GM18499 (cell line): ENCODE results near the gene IFI16.
"Not testable (repeated sequence)": the region's sequence is repeated elsewhere in the genome, so short reads cannot be mapped to it uniquely, and the experiment has no call there.

Experiments used
- ATAC-seq: cut with Tn5 transposase; IDR thresholded peaks from one replicate; pipeline ENCODE4 v1.9.1; 2021; ENCODE audit warnings: moderate number of reproducible peaks; ENCODE audit not compliant: insufficient read depth, unreplicated experiment

IFI16 gene

GRCh38 chr1:159006210-159006807 lies 3.4 kb upstream of the IFI16 start:
- not testable (repeated sequence) for ATAC-seq

DNA sequence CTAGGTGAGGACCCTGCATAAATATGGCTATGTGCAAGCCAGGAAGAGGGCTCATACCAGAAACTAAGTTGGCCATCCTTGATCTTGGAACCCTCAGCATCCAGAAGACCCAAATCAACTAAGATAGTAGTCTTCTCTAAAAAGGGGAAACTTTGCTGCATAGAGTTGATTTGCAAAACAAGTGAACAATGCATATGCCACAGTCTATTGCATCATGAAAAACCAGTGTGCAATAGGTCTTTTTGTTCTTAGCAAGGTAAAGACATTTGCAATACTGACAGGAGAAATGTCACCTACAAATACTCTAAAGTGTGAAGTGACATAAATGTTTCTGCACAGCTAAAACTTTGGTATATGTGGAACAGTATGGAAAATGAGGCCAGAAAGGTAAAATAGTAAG lies 2.0 kb upstream of the IFI16 start:
- ATAC-seq, result no peak

GRCh38 chr1:159008744-159009188 lies 941 bp upstream of the IFI16 start:
- peak; percentile 44 for ATAC-seq

DNA sequence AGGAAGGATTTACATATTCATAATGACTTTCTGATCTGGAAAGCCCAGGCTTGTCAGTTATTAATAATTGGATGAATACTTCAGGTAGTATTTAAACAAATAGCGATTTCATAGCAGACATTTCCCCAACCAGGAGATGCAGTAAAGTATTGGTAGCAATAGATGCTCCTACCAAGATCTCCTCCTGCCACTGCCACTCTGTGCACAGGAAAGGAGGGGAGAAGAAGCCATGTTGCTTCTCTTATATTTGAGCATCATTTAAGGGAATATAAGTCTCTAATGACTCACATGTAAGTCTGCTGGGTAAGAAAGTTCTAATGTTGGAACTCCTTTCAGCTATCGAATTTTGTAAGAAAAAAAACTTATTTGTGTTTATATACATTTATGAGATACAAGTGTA lies 420 bp upstream of the IFI16 start:
- no peak for ATAC-seq

DNA sequence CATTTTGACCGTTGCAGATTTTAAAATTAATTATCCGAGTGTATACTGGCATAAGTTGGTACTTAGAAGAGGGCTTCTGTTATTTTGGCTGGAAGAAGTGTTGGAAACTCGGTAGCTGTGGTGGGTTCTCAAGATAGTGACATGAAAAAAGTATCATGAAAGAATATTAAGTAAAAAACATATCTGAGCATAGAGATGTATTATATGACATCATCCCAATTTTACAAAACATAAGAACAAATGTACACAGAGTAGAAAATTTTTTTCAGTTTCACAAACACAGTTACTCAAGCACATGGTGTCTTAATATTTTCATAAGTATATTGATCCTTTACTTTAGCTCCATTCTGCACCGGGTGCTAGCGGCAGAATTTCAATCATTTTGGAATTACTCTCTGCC lies 684 bp downstream of the IFI16 start:
- ATAC-seq, result no peak

- ATAC-seq, result not testable (repeated sequence)
Observed at GRCh38 chr1:159011001-159011400, 1.3 kb downstream of the IFI16 start.

GRCh38 chr1:159011751-159012150 lies 2.0 kb downstream of the IFI16 start:
- ATAC-seq, result no peak

DNA sequence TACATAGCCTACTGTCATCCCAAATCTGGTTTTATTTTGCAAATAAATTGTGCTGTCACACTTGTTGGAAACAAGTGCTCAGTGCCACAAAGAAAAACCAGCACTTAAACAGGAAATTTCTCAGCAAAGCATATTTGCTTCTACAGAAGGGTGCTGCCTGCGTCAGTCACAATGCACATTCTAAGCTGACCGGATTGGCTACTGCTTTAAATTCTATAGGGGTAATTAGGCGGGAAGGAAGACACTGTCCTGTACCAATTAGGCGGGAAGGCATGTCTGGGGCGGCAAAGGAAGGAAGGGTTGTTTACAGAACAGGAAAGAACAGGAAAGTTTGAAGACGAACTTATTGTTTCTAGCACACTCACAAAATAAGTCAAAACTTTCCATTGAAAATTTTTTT lies 2.8 kb downstream of the IFI16 start:
- ATAC-seq, result no peak

DNA sequence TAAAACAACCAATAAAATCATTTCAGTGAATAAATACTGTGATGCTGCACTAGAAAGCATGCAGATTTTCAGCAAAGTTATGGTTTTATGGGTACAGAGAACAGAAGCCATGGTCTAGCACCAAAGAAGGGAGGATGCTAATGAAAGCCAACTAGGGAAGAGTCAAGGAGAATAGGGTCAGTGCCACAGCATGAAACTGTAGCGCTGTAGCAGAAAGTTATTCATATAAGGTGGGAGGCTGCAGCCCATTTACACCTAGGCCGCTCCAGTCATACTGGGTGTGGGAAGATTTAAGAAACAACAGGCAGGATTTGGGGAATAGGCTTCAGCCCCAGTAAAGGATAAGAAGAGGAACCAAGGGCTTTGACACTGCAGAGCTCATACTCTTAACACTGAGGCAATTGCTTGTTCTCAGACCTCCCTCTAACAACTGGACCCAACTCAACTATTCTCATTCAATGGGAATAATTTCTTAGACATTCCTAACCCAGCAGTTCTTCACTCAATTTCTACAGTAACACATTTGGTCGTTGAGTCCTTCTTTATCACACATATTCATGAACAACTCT lies 4.4 kb downstream of the IFI16 start:
- no peak for ATAC-seq

GRCh38 chr1:159014851-159015250 lies 5.1 kb downstream of the IFI16 start:
- no peak for ATAC-seq

- ATAC-seq, result peak; percentile 80
Observed at GRCh38 chr1:159015440-159015909, 5.8 kb downstream of the IFI16 start.

GRCh38 chr1:159023723-159024122 lies 14.0 kb downstream of the IFI16 start:
- no peak for ATAC-seq

- no peak for ATAC-seq
Observed at GRCh38 chr1:159025043-159025442, 15.3 kb downstream of the IFI16 start.

DNA sequence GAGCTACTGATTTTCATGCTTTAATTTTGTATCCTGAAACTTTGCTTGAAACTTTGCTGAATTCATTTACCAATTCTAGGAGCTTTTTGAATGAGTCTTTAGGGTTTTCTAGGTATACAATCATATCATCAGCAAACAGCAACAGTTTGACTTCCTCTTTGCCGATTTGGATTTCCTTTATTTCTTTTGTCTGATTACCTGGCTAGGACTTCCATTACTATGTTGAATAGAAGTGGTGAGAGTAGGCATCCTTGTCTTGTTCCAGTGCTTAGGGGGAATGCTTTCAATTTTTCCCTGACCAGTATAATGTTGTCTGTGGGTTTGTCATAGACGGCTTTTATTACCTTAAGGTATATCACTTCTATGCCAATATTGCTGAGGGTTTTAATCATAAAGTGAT lies 17.1 kb downstream of the IFI16 start:
- ATAC-seq, result not testable (repeated sequence)

DNA sequence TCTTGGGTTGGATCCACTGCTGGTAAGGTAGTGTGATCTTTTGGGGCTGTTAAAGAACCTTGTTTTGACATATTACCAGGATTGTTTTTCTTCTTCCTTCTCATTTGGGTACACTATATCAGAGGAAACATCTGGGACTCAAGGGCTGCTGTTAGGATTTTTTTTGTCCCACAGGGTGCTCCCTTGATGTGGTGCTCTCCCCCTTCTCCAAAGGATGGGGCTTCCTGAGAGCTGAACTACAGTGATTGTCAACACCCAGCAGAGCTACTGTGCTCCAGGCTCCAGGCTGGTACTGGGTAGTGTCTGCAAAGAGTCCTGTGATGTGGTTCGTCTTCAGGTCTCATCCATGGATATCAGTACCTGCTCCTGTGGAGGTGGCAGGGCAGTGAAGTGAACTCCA lies 20.6 kb downstream of the IFI16 start:
- ATAC-seq, result no peak

GRCh38 chr1:159030877-159031447 lies 21.3 kb downstream of the IFI16 start:
- ATAC-seq, result no peak

DNA sequence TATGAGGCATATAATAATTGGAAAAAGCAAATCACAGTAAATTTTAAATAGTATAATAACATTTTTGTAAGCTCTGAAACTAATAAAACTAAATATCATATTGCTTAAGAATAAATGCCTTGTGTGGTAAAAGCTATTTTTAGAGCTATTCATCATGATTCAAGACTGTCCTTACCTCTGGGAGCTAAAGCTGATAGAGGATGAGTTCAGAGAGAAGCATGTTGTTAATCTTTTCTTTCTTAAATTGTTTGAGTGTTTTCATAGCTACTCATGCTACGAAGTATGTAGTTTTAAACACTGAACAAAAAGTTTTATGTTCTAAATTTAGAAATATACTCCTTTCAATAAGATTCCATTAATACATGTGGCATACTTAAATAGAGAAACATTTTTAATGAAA lies 30.5 kb downstream of the IFI16 start:
- no peak for ATAC-seq

DNA sequence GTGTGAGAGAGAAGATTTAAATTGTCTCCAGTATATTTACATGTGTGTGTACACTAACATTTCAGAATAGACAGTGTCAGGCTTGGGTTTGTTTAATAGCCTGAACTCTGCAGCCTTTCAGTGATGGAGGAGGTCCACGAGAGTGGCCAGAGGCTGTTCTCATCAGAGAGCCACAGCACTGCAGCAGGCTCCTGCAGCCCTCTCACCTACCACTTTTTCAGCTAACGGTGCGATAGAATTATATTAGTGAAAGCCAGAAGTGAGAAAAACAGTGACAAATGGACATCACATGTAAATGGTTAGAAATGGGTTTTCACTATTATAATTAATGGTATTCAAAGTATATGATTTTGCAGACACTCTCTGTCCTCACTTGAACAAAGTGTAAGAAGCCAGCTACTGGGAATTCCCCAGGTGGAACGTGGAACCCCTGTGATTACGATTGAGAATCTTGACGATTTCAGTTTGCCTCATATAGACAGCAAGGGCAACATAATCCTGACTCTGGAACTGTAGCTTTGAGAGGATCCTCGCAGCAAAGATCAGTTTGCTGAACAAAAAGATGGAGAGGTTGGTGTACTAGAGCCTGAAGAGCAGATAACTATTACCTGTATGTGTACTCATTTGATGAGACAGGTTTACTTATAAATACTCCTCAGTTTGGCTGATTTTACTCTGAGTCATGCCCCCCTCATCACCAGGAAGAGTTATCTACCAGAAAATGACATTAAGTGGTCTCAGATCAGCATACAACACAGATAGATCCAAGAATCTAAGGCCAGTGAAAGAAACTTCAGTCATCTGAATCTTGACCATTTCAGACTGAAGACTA lies 31.4 kb downstream of the IFI16 start:
- ATAC-seq, result no peak

- ATAC-seq, result not testable (repeated sequence)
Observed at GRCh38 chr1:159046486-159046885, 36.8 kb downstream of the IFI16 start.

GRCh38 chr1:159051436-159051835 lies 41.7 kb downstream of the IFI16 start:
- no peak for ATAC-seq

- ATAC-seq, result no peak
Observed at GRCh38 chr1:159054427-159054826, 44.7 kb downstream of the IFI16 start.
